IPS DF 6.9 (cell line): ENCODE data around the gene CHAF1B.
"Not testable (repeated sequence)": the region's sequence is repeated elsewhere in the genome, so short reads cannot be mapped to it uniquely, and the experiment has no call there.

Source experiments
- DNase-seq: peaks from one replicate; pipeline ENCODE4 v3.0.0-alpha.2; 2013; ENCODE audit warnings: low read depth, low spot score
- H3K27ac ChIP-seq: one replicate; pipeline ENCODE4 v1.5.1; 2013; ENCODE audit warnings: low read length, control low read depth
- H3K27me3 ChIP-seq: 2 replicates; pipeline ENCODE4 v1.6.1; 2013; ENCODE audit warnings: mild to moderate bottlenecking, low read length; ENCODE audit not compliant: control insufficient read depth, insufficient read depth
- H3K36me3 ChIP-seq: 2 replicates; pipeline ENCODE4 v1.6.1; 2013; ENCODE audit warnings: low read length; ENCODE audit not compliant: control insufficient read depth, insufficient read depth
- H3K4me1 ChIP-seq: 2 replicates; pipeline ENCODE4 v1.6.1; 2013; ENCODE audit warnings: low read length; ENCODE audit not compliant: control insufficient read depth, insufficient read depth
- H3K4me3 ChIP-seq: 2 replicates; pipeline ENCODE4 v1.5.1; 2013; ENCODE audit warnings: mild to moderate bottlenecking, low read length
- H3K9me3 ChIP-seq: 2 replicates; pipeline ENCODE4 v1.6.1; 2013; ENCODE audit warnings: low read length, inconsistent platforms; ENCODE audit not compliant: control insufficient read depth, insufficient read depth
- WGBS: extraction: QIAGEN DNeasy Blood & Tissue Kit; methylation state at CpG from one replicate; pipeline ENCODE4 v1.1.7; 2013; ENCODE audit warnings: mixed read lengths, missing lambda C conversion rate; ENCODE audit not compliant: insufficient read length, insufficient coverage; 5-methylcytosine and 5-hydroxymethylcytosine counted together

CHAF1B gene

DNA sequence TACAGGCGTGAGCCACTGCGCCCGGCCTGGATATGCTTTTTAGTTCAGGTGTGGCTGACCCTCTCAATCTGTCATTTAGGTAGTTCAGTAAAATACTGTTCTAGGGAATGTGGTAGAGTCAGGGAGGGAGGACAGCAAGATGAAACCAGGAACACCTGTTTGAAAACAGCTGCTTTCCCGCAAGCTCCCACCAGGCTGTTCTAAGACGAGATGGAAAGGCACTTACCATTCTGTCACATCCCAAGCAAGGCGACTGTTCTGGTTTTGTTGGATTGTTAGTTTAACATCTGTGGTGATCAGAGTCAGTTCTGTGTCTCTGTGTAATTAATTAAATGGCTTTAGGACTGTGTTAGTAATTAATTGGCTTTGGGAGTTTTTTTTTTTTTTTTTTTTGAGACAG is 2.9 kb downstream of the CHAF1B start:
- no peak for DNase-seq
- Histone ChIP-seq H3K4me3 (no peak overlapping the region), H3K36me3 (peaks cover 5% of the 10 kb centered on the region), H3K27me3 (no peaks in the 10 kb centered on the region), H3K27ac (no peak overlapping the region), H3K9me3 (no peaks in the 10 kb centered on the region), H3K4me1 (0 out of 2 replicates have a peak, but pooled peaks cover 3% of the 10 kb centered on the region)
- no CpG with 5 or more reads among the region's 6 CpGs for WGBS

DNA sequence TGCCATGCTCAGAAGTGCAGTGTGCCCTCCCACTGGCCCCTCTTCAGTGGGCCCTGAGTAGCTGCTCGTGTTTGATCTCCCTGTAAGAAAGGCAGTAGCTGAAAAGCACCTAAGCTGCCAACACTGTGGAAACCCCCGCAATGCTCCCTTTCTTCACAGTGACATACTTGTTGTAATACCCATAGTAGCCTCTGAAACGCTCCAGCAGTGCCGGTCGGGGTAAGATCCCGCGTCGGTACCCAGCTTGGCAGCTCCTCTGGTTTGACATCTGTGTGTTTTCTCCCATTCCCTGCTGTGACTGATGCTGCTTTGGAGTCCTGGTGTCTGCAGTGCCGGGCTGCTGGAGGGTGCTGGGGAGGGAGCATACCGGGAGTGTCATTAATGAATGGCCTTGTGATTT is 3.6 kb downstream of the CHAF1B start:
- Histone ChIP-seq H3K36me3 (peaks cover 5% of the 10 kb centered on the region), H3K27ac (no peak overlapping the region), H3K4me1 (0 out of 2 replicates have a peak, but pooled peaks cover 3% of the 10 kb centered on the region), H3K27me3 (no peaks in the 10 kb centered on the region), H3K4me3 (no peak overlapping the region), H3K9me3 (no peaks in the 10 kb centered on the region)
- no CpG with 5 or more reads among the region's 10 CpGs for WGBS
- peak; percentile 20 for DNase-seq

DNA sequence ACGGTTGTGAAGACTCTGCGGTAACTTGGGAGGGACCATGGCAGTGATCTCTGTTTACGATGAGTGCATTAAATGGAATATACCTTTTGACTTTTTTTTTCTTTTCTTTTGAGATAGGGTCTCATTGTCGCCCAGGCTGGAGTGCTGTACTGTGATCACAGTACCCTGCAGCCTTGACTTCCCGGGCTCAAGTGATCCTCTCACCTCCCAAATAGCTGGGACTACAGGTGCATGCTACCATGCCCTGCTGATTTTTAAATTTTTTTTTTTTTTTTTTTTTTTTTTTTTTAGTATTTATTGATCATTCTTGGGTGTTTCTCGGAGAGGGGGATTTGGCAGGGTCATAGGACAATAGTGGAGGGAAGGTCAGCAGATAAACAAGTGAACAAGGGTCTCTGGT is 6.5 kb downstream of the CHAF1B start:
- not testable (repeated sequence) for DNase-seq, H3K36me3 ChIP-seq, H3K27ac ChIP-seq, H3K4me1 ChIP-seq, H3K4me3 ChIP-seq, H3K27me3 ChIP-seq, H3K9me3 ChIP-seq
- no CpG with 5 or more reads among the region's 6 CpGs for WGBS

DNA sequence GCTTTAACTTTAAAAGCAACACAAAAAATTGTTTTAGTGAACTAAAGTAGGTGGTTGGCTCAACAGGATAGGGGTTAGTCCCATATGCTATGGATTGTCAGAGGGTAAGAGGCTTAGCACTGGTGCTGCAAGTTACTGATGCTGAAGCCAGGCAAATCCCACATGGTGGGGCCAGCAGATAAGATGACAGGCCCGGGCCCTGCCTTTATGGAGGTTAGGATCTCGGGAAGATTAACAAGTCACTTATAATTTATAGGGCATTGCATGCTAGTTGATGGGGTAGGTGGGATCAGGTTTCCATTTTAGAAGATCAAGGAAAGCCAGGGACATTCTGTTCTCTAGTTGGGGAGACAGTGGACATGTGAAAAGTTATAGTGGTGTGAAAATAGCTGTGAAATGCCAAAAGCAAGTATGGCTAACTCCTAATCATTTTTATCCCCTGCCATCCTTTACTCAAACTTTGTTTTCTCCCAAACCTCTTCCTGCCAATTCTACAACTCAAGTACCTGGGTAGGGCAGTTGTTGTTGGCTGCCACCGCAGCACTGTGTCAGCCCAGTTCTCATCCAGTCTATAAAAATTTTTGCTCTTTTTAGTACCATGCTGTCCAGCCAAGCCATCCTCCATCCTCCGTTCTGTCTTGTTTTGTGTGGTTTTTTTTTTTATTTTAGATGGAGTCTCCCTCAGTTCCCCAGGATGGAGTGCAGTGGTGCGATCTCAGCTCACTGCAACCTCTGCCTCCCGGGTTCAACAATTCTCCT is 10.3 kb downstream of the CHAF1B start:
- H3K27ac ChIP-seq = no peak overlapping the region
- H3K4me3 ChIP-seq = no peak overlapping the region
- H3K27me3 ChIP-seq = no peaks in the 10 kb centered on the region
- DNase-seq = no peak
- H3K36me3 ChIP-seq = peaks cover 10% of the 10 kb centered on the region; the same call in 1 of the 2 replicates
- no CpG with 5 or more reads among the region's 6 CpGs for WGBS
- no peaks in the 10 kb centered on the region for H3K9me3 ChIP-seq
- H3K4me1 ChIP-seq = no peaks in the 10 kb centered on the region

DNA sequence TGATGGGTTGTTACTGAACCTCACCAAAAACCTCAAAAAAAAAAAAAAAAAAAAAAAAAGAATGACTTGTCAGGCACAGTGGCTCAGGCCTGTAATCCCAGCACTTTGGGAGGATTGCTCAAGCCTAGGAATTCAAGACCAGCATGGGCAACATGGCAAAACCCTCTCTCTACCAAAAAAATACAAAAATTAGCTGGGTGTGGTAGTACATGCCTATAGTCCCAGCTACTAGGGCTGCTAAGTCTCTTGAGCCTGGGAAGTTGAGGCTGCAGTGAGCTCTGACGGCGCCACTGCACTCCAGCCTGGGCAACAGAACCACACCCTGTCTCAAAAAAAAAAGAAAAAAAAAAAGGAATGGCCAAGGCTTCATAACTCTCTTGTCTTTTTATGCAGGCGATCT is 11.1 kb downstream of the CHAF1B start:
- H3K4me3 ChIP-seq = no peak overlapping the region
- no peak overlapping the region for H3K27ac ChIP-seq
- peaks cover 12% of the 10 kb centered on the region; the same call in 1 of the 2 replicates for H3K36me3 ChIP-seq
- no peaks in the 10 kb centered on the region for H3K4me1 ChIP-seq
- WGBS = no CpG with 5 or more reads among the region's 3 CpGs
- DNase-seq = no peak
- H3K9me3 ChIP-seq = no peaks in the 10 kb centered on the region
- no peaks in the 10 kb centered on the region for H3K27me3 ChIP-seq

DNA sequence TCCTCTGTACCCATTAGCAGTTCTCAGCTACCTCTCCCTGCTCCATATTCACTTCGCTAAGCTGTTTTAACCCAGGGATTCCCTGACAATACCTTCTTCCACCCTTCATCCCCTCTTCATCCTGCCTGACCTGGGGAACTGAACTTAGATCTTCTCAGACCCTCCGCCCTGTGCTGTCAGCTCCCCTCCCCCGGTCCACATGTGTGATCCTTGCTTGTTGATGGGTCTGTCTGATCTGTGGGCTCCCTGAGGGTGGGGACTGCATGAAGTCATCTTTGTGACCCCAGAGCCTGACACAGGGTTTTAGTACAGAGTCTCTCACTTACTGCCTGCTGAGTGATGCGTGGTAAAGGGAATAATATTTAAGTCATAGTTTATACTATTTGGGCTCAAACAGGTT is 11.8 kb downstream of the CHAF1B start:
- WGBS = no CpG with 5 or more reads among the region's 4 CpGs
- peaks cover 10% of the 10 kb centered on the region; the same call in 1 of the 2 replicates for H3K36me3 ChIP-seq
- DNase-seq = no peak
- no peaks in the 10 kb centered on the region for H3K9me3 ChIP-seq
- H3K27me3 ChIP-seq = no peaks in the 10 kb centered on the region
- no peak overlapping the region for H3K4me3 ChIP-seq
- no peaks in the 10 kb centered on the region for H3K4me1 ChIP-seq
- H3K27ac ChIP-seq = no peak overlapping the region

DNA sequence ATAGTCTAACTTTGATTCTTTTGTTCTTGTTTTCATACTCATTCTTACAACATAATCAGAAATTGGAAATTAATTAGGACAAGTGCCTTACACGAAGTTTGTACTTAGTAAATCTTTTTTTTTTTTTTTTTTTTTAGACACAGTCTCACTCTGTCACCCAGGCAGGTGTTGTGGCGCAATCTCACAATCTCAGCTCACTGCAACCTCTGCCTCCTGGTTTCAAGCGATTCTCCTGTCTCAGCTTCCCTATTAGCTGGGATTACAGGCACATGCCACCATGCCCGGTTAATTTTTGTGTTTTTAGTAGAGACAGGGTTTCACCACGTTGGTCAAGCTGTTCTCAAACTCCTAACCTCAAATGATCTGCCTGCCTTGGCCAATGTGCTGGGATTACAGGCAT is 12.4 kb downstream of the CHAF1B start:
- Histone ChIP-seq H3K27ac (no peak overlapping the region), H3K4me3 (no peak overlapping the region), H3K36me3 (peaks cover 10% of the 10 kb centered on the region; the same call in 1 of the 2 replicates), H3K4me1 (no peaks in the 10 kb centered on the region), H3K9me3 (no peaks in the 10 kb centered on the region), H3K27me3 (no peaks in the 10 kb centered on the region)
- WGBS = no CpG with 5 or more reads among the region's 5 CpGs
- DNase-seq = no peak

DNA sequence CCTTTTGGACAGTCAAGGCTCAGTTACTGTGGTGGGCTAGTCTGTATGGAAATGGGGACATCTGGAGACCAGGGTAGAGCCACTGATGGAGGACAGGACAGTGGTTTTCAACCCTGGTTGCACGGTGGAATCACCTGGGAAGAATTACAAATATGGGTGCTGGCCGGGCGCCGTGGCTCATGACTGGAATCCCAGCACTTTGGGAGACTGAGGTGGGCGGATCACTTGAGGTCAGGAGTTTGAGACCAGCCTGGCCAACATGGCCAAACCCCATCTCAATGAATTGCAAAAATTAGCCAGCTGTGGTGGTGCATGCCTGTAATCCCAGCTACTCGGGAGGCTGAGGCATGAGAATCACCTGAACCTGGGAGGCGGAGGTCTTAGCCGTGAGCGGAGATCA is 14.5 kb downstream of the CHAF1B start:
- H3K27me3 ChIP-seq, H3K4me3 ChIP-seq, H3K9me3 ChIP-seq, H3K4me1 ChIP-seq, DNase-seq, H3K27ac ChIP-seq: not testable (repeated sequence)
- WGBS = no CpG with 5 or more reads among the region's 9 CpGs
- H3K36me3 ChIP-seq = peaks cover 14% of the 10 kb centered on the region; the same call in 1 of the 2 replicates

DNA sequence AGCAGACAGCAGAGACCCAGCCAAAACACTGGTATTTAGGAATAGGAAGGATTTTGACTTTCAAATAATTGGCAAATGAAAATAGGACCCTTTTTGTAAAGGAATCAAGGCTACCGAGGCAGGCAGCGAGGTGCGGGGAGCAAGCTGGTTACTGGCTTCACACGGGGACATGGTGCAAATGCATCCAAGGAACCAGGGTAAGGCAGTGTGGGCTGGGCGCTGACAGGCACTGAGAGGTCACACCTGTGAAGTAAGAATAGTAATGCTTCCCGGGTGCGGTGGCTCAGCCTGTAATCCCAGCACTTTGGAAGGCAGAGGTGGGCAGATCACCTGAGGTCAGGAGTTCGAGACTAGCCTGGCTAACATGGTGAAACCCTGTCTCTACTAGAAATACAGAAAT is 15.5 kb downstream of the CHAF1B start:
- no peak for DNase-seq
- Histone ChIP-seq H3K4me1 (no peaks in the 10 kb centered on the region), H3K27me3 (no peaks in the 10 kb centered on the region), H3K36me3 (peaks cover 11% of the 10 kb centered on the region; the same call in 1 of the 2 replicates), H3K4me3 (no peak overlapping the region), H3K9me3 (no peaks in the 10 kb centered on the region), H3K27ac (no peak overlapping the region)
- no CpG with 5 or more reads among the region's 8 CpGs for WGBS

DNA sequence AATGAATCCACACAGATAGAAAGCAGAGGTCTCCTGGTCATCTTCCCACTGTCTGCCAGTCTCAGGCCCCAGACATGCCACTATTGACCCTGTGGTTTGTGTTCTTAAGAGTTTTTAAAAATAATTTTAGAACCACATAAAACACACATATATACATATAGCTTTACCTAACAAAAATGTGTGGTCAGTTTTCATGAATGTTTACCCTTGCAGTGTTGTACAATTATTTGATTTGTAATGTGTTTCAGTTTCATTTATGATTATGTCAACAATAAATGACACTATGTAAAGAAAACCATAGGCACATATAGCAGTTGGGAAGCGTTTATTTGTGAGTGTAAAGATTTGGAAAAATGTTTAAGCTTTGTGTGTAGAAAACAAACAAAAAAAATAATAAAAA is 17.1 kb downstream of the CHAF1B start:
- no peaks in the 10 kb centered on the region for H3K4me1 ChIP-seq
- H3K27ac ChIP-seq = no peak overlapping the region
- H3K4me3 ChIP-seq = no peak overlapping the region
- no peaks in the 10 kb centered on the region for H3K9me3 ChIP-seq
- H3K36me3 ChIP-seq = peaks cover 11% of the 10 kb centered on the region; the same call in 1 of the 2 replicates
- WGBS = 100% methylated on average over 1 of the region's 1 CpG
- no peaks in the 10 kb centered on the region for H3K27me3 ChIP-seq
- no peak for DNase-seq

DNA sequence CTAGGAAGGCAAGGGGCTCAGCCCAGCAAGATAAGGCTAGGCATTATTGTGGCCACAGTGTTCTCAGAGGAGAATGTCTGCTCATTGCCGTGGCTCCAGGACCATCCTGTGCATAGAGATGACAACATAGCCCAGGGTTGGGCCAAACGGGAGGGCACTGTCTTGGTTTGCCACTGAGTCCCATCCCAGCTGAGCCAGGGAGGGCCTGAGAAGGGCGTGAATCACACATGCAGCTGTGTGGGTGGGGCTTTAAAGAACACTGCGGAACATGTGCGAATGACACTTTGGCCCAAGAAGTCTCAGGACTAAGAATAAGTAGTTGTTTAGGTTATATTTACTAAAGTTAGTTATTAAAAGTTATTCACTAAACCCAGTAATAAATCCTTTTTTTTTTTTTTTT is 18.5 kb downstream of the CHAF1B start:
- Histone ChIP-seq H3K4me1 (no peaks in the 10 kb centered on the region), H3K9me3 (no peaks in the 10 kb centered on the region), H3K27me3 (no peaks in the 10 kb centered on the region), H3K27ac (no peak overlapping the region), H3K36me3 (peaks cover 11% of the 10 kb centered on the region; the same call in 1 of the 2 replicates), H3K4me3 (no peak overlapping the region)
- DNase-seq = no peak
- WGBS = no CpG with 5 or more reads among the region's 5 CpGs
